ENCODE measurements around the gene NEGR1.
A peak's percentile ranks its signal among the peaks of the same experiment; 100 is the strongest.

NEGR1 gene

DNA sequence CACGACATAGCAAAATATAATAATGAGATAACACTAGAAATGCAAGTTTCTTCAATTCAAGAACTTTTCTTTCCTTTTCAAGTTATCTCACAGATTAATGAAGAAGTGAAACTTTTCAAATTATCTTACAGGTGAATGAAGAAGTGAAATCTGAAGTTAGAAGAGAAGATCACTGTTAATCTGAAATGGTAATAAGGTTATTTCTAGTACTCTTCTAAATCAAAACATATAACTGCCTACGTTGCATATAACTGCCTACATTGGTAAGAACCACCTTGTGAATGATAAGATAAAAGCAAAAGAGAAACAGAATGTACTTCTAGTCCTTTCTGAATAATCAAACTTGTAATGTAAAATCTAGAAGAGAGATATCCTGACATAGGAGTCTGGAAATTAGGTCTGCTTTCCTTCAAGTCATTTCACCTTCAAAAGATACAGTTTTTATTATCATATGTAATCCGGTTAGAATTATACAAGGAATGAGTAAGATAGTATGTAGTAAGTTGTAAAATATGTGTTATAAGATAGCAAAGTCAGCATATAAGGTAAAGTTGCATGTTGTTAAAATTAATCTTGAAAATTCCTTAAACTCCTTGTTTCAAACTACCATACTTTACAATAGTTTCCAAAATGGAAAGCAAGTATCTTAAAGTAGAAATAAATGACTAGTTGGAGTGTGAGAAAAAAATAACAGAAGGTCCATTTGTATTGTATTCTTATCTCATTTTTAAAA lies 679.1 kb downstream of the NEGR1 start:
- H3K4me3 ChIP-seq (replicated peaks in 1 of 2; ENCODE audit: low read depth in 2 of 2, low read length in 2 of 2), result no peak overlapping the region
- TF ChIP-seq, protein P1, sequence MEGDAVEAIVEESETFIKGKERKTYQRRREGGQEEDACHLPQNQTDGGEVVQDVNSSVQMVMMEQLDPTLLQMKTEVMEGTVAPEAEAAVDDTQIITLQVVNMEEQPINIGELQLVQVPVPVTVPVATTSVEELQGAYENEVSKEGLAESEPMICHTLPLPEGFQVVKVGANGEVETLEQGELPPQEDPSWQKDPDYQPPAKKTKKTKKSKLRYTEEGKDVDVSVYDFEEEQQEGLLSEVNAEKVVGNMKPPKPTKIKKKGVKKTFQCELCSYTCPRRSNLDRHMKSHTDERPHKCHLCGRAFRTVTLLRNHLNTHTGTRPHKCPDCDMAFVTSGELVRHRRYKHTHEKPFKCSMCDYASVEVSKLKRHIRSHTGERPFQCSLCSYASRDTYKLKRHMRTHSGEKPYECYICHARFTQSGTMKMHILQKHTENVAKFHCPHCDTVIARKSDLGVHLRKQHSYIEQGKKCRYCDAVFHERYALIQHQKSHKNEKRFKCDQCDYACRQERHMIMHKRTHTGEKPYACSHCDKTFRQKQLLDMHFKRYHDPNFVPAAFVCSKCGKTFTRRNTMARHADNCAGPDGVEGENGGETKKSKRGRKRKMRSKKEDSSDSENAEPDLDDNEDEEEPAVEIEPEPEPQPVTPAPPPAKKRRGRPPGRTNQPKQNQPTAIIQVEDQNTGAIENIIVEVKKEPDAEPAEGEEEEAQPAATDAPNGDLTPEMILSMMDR (IDR thresholded peaks at IDR 0.05; ENCODE audit: low read depth, low read length), result no peak
- no peak for DNase-seq (ENCODE audit: low read depth in 2 of 2)

DNA sequence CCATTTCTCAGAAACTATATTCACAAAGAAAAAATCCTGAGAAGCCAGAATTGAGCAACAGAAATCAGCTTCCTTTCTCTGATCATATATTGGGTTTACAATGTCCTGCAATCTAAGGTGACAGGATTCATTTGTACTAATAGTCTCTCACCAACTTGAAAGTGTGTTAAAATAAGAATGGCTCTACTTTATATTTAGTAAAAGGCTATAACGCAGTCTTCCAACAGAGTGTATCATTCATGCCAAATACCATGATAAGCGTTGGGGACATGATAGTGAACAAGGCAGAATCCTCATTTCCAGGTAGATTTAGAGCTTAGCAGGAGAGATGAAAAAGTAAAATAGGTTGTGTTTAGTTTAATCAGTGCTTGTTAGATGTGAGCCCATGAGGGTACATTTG lies 682.3 kb downstream of the NEGR1 start:
- DNase-seq (ENCODE audit: low read depth in 2 of 2), result no peak
- H3K4me3 ChIP-seq (replicated peaks in 1 of 2; ENCODE audit: low read depth in 2 of 2, low read length in 2 of 2), result no peak overlapping the region
- TF ChIP-seq, protein P1 (IDR thresholded peaks at IDR 0.05; ENCODE audit: low read depth, low read length), result no peak

DNA sequence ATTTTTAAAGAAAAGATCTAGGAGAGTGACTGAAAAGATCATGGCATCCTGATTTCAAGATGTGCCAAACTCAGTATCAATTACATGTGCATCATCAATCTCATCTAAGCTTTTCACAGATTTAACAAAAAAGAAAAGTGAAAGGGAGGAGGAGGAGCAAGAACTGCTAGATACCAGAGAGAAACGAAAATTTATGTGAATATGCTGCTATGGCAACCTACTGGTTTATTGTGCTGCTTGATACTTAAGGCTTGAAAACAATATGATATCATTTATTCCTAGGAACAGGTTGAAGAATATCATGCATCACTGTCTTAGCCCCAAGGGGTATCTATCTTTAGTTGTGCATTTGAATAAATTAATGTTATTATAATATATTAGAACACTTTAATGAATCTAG lies 683.0 kb downstream of the NEGR1 start:
- DNase-seq (ENCODE audit: low read depth in 2 of 2), result no peak
- TF ChIP-seq, protein P1 (IDR thresholded peaks at IDR 0.05; ENCODE audit: low read depth, low read length), result no peak
- no peak overlapping the region for H3K4me3 ChIP-seq (replicated peaks in 1 of 2; ENCODE audit: low read depth in 2 of 2, low read length in 2 of 2)

DNA sequence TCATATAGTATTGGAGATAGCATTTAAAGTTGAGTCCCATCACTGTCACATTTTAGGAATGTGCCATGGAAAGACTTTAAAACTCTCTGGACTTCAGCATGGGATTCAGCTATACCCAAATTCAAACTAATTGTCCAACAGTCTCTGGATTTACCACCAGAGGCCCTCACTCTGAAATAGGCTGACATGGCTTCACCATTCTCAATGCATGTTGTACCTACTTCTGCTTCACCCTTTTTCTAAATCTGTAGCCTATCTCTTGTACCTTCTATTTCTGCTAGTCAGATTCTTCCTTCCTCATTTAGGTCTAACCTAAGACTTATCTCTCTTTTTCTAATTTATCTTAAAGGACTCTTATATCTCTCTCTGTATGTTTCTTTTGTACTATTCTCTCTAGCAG lies 688.8 kb downstream of the NEGR1 start:
- no peak overlapping the region for H3K4me3 ChIP-seq (replicated peaks in 1 of 2; ENCODE audit: low read depth in 2 of 2, low read length in 2 of 2)
- peak; percentile 6 to 27 for DNase-seq (ENCODE audit: low read depth in 2 of 2)
- TF ChIP-seq, protein P1 (IDR thresholded peaks at IDR 0.05; ENCODE audit: low read depth, low read length), result no peak

DNA sequence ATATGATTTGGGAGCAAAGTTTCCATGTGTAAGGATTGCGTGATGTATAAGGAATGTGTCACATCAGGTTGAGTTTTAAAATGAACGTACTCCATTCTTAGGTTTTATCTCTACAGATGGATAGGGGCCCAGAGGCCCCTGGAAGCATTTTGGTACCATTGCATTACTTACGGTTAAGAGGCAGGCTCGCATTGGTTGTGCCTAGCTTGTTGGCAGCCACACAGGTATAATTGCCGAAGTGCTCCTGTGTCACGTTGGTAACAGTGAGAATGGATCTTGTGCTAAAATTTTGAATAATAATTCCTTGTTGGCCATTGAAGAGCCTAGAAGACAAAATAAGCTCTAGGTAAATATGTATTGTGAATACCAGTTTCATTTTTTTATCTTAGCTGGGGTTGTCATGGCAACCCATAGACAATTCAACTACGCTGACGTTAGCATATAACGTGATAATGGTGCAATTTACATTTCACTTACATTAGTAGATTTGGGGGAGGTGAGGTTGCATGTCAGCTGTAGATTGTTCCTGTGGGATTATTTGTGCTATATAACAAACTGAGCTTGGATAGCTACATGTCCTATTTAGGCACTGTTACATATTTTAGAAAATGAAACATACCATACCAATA lies 689.6 kb downstream of the NEGR1 start:
- peak in 1 of 2 donors; percentile 6 for DNase-seq (ENCODE audit: low read depth in 2 of 2)
- TF ChIP-seq, protein P1 (IDR thresholded peaks at IDR 0.05; ENCODE audit: low read depth, low read length), result no peak
- no peak overlapping the region for H3K4me3 ChIP-seq (replicated peaks in 1 of 2; ENCODE audit: low read depth in 2 of 2, low read length in 2 of 2)

DNA sequence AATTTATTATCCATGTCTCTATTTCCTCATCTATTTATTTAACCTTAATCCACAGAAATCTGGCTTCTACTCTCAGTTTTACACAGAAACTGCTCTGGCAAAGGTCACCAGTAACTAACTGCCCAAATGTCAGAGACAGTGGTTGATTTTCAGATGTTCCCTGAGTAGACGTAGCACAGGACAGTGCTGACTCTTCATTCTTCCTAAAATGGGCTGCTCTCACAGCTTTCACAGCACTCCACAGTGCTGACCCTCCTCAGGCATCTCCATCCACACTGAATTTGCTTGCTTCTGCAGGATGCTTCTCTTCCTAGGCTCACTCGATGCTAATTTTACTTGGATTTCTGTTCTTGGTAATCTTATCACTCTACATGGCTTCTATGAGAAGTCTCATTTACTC lies 693.3 kb downstream of the NEGR1 start:
- TF ChIP-seq, protein P1 (IDR thresholded peaks at IDR 0.05; ENCODE audit: low read depth, low read length), result no peak
- no peak for DNase-seq (ENCODE audit: low read depth in 2 of 2)
- H3K4me3 ChIP-seq (replicated peaks in 1 of 2; ENCODE audit: low read depth in 2 of 2, low read length in 2 of 2), result no peak overlapping the region

Data from cardiac fibroblast (primary cell).